BLaER1 (cell line): Measurements from ENCODE around the gene MTIF3.

Experiments used
- H3K27ac ChIP-seq: shearing (Covaris generic); formaldehyde crosslinking; 2 replicates; pipeline ENCODE4 v1.8.1; 2022
- H3K27me3 ChIP-seq: shearing (Covaris generic); formaldehyde crosslinking; 2 replicates; pipeline ENCODE4 v1.8.1; 2022
- H3K36me3 ChIP-seq: shearing (Covaris generic); formaldehyde crosslinking; 2 replicates; pipeline ENCODE4 v1.8.1; 2022
- H3K4me1 ChIP-seq: shearing (Covaris generic); formaldehyde crosslinking; 2 replicates; pipeline ENCODE4 v1.8.1; 2022
- H3K4me2 ChIP-seq: shearing (Covaris generic); formaldehyde crosslinking; 2 replicates; pipeline ENCODE4 v1.8.1; 2022
- H3K4me3 ChIP-seq: shearing (Covaris generic); formaldehyde crosslinking; 2 replicates; pipeline ENCODE4 v1.8.1; 2022
- H3K9ac ChIP-seq: shearing (Covaris generic); formaldehyde crosslinking; 2 replicates; pipeline ENCODE4 v1.8.1; 2022
- H3K9me3 ChIP-seq: shearing (Covaris generic); formaldehyde crosslinking; 2 replicates; pipeline ENCODE4 v1.8.1; 2022
- H4K20me1 ChIP-seq: shearing (Covaris generic); formaldehyde crosslinking; 2 replicates; pipeline ENCODE4 v1.8.1; 2022
- Cebpa-rat ChIP-seq: shearing (Covaris generic); IDR thresholded peaks from 2 replicates; pipeline ENCODE4 v1.8.1; 2022

Gene MTIF3

GRCh38 chr13:27432611-27433210 is 17.7 kb downstream of the MTIF3 start:
- no peaks in the 10 kb centered on the region for H3K27me3 ChIP-seq
- no peak overlapping the region for H3K4me3 ChIP-seq
- peaks cover 95% of the 10 kb centered on the region for H3K36me3 ChIP-seq
- H3K9me3 ChIP-seq, result no peaks in the 10 kb centered on the region
- no peak overlapping the region for H3K4me2 ChIP-seq
- H4K20me1 ChIP-seq, result peaks cover 37% of the 10 kb centered on the region
- H3K4me1 ChIP-seq, result peaks cover 13% of the 10 kb centered on the region
- H3K27ac ChIP-seq, result no peak overlapping the region
- no peak for TF ChIP-seq Cebpa-rat
- H3K9ac ChIP-seq, result no peak overlapping the region

GRCh38 chr13:27432180-27432579 is 18.2 kb downstream of the MTIF3 start:
- Histone ChIP-seq H3K4me1 (peaks cover 18% of the 10 kb centered on the region), H4K20me1 (peaks cover 43% of the 10 kb centered on the region)
- no peak for TF ChIP-seq Cebpa-rat

DNA sequence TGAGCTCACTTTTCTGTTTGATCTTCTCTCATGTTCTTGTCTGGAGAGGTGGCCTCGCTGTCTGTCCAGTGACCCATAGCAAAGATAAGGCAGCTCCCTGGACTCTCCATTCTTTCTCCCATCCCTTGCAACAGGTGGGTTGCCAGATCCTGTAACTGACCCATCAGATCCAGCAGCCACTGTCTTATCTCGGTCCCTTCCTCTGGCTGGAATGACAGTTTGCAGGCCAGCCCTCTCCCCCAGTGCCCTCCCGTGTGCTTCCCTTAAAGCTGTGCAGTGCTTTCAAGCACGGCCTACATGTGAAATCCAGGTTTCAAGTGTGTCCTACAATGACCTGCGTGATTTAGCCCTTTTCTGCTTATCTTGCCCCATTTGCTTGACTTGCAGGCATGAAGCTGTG is 22.2 kb downstream of the MTIF3 start:
- Histone ChIP-seq H3K4me1 (peaks cover 49% of the 10 kb centered on the region), H3K4me2 (no peak overlapping the region), H3K9ac (no peak overlapping the region), H3K9me3 (no peaks in the 10 kb centered on the region), H3K27ac (no peak overlapping the region), H4K20me1 (peaks cover 43% of the 10 kb centered on the region), H3K36me3 (peaks cover 62% of the 10 kb centered on the region), H3K4me3 (no peak overlapping the region), H3K27me3 (no peaks in the 10 kb centered on the region)
- no peak for TF ChIP-seq Cebpa-rat

More at GRCh38 chr13:27432180-27432579, 18.2 kb downstream of the MTIF3 start:
- H3K9me3 ChIP-seq, result no peaks in the 10 kb centered on the region
- no peak overlapping the region for H3K4me3 ChIP-seq
- no peak overlapping the region for H3K9ac ChIP-seq
- no peak overlapping the region for H3K27ac ChIP-seq
- H3K27me3 ChIP-seq, result no peaks in the 10 kb centered on the region
- H3K36me3 ChIP-seq, result peaks cover 95% of the 10 kb centered on the region
- H3K4me2 ChIP-seq, result no peak overlapping the region

GRCh38 chr13:27427641-27428040 is 22.7 kb downstream of the MTIF3 start:
- no peaks in the 10 kb centered on the region for H3K9me3 ChIP-seq
- no peak overlapping the region for H3K9ac ChIP-seq
- H3K4me1 ChIP-seq, result peaks cover 49% of the 10 kb centered on the region
- H3K36me3 ChIP-seq, result peaks cover 57% of the 10 kb centered on the region
- no peak for TF ChIP-seq Cebpa-rat
- no peak overlapping the region for H3K27ac ChIP-seq
- no peaks in the 10 kb centered on the region for H3K27me3 ChIP-seq
- peaks cover 41% of the 10 kb centered on the region for H4K20me1 ChIP-seq
- H3K4me3 ChIP-seq, result peak overlapping the region; percentile 75
- peak overlapping the region; percentile 97 for H3K4me2 ChIP-seq

- peak overlapping the region; percentile 79 for H3K9ac ChIP-seq
- peaks cover 30% of the 10 kb centered on the region for H4K20me1 ChIP-seq
- peaks cover 49% of the 10 kb centered on the region for H3K4me1 ChIP-seq
- no peak for TF ChIP-seq Cebpa-rat
- H3K4me3 ChIP-seq, result peak overlapping the region; percentile 75
- H3K27me3 ChIP-seq, result no peaks in the 10 kb centered on the region
- peaks cover 42% of the 10 kb centered on the region for H3K36me3 ChIP-seq
- H3K9me3 ChIP-seq, result no peaks in the 10 kb centered on the region
- peak overlapping the region; percentile 92 for H3K27ac ChIP-seq
- peak overlapping the region; percentile 97 for H3K4me2 ChIP-seq
These were observed 24.3 kb downstream of the MTIF3 start for GRCh38 chr13:27425918-27426630.

DNA sequence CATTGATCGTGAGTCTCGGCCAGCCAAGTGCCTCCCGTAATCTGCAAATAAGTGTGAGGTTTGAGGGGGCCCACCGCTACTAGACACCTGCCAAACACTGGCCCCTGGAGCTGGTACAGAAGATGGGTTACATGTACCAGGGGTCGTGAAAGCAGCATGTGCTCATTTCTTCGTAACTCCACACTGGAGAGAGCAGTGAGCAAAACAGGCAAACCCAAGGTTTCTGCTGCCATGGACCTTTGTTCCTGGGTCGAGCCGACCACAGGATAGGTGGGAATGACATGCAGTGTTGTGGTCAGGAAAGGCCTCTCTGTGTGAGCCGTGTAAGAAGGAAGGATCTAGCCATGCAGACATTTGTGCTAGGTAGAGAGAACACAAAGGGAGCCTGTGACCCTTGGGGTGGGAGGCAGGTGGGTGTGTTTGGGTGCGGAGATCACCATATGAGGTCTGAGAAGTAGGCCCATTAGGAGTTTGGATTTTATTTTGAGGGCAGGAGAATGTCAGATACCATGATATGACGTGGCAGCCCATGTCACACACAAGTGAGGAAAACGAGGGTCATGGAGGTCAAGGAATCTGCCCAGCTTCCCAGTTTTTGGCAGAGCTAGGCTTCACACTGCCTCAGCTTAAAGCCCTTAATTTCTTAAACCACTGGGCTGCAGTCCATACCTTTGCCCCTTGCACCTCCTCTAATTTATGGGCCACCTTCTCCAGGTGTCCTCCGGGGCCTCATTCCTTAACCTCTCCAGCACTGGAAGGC is 25.0 kb downstream of the MTIF3 start:
- H3K27ac ChIP-seq, result peak overlapping the region; percentile 92
- no peaks in the 10 kb centered on the region for H3K27me3 ChIP-seq
- H4K20me1 ChIP-seq, result peaks cover 30% of the 10 kb centered on the region
- H3K4me3 ChIP-seq, result peak overlapping the region; percentile 75
- no peaks in the 10 kb centered on the region for H3K9me3 ChIP-seq
- H3K4me1 ChIP-seq, result peaks cover 49% of the 10 kb centered on the region
- peak overlapping the region; percentile 79 for H3K9ac ChIP-seq
- TF ChIP-seq Cebpa-rat, result no peak
- peak overlapping the region; percentile 97 for H3K4me2 ChIP-seq
- H3K36me3 ChIP-seq, result peaks cover 34% of the 10 kb centered on the region

DNA sequence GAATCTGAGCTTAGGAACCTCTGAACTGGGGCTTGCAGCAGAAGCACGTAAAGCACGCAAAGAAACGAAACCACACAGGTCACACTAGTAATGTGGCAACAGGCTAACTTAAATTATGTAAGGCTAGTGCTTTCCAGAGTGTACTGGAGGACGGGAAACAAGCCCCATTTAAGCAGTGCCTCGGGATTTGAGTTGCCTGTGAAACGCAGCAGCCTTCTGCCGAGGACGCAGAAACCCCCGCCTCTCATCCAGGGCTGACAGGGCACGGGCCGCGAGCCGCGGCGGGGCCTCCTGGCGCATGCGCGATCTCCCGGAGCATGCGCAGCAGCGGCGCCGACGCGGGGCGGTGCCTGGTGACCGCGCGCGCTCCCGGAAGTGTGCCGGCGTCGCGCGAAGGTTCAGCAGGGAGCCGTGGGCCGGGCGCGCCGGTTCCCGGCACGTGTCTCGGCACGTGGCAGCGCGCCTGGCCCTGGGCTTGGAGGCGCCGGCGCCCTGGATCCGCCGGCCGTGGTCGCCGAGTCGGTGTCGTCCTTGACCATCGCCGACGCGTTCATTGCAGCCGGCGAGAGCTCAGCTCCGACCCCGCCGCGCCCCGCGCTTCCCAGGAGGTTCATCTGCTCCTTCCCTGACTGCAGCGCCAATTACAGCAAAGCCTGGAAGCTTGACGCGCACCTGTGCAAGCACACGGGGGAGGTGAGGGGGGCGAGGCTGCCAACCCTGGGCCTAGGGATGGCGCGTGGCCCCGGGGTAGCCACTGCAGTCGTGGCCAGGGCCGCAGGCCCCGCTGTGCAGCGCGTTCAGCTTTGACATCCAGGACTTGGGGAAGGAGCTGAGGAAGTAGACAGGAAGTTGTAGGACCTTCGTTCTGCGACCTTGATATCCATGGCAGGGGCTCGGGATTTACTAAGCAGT is 25.9 kb downstream of the MTIF3 start, which contains the start of gene GTF3A:
TSS of gene GTF3A (plus strand) at position 374 of the 912 bp plus-strand sequence.
- peak within 1 kb of the TSS; percentile 92 for H3K27ac ChIP-seq
- H4K20me1 ChIP-seq, result peaks cover 30% of the 10 kb centered on the region
- TF ChIP-seq Cebpa-rat, result no peak
- H3K36me3 ChIP-seq, result peaks cover 27% of the 10 kb centered on the region
- no peaks in the 10 kb centered on the region for H3K9me3 ChIP-seq
- H3K9ac ChIP-seq, result peak within 1 kb of the TSS; percentile 79
- no peaks in the 10 kb centered on the region for H3K27me3 ChIP-seq
- peak within 1 kb of the TSS; percentile 97 for H3K4me2 ChIP-seq
- peaks cover 49% of the 10 kb centered on the region for H3K4me1 ChIP-seq
- peak within 1 kb of the TSS; percentile 75 for H3K4me3 ChIP-seq

DNA sequence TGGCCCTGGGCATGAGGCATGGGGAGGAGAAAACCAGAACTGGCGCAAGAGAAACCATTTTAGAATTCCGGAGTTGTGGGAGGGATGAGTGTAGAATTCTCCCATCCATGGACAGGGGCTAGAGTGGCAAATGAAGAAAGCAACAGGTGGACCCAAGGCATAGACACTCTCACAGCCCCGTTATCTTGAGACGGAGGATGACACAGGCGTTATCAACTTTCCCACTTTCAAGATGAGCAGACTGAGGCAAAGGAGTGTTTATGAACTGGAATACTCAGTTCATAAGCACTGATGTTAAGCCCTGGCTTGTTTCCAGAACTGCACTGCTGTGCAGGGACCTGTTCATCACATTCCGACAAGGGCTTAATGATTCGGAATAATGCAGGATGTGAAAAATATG is 27.0 kb downstream of the MTIF3 start:
- Histone ChIP-seq H3K4me2 (no peak overlapping the region), H3K27ac (no peak overlapping the region), H3K4me1 (peaks cover 42% of the 10 kb centered on the region), H3K4me3 (no peak overlapping the region), H3K27me3 (no peaks in the 10 kb centered on the region), H3K9ac (no peak overlapping the region), H3K9me3 (no peaks in the 10 kb centered on the region), H3K36me3 (peaks cover 15% of the 10 kb centered on the region), H4K20me1 (peaks cover 22% of the 10 kb centered on the region)
- no peak for TF ChIP-seq Cebpa-rat
